ENCODE results near the gene TRABD2A.

DNA sequence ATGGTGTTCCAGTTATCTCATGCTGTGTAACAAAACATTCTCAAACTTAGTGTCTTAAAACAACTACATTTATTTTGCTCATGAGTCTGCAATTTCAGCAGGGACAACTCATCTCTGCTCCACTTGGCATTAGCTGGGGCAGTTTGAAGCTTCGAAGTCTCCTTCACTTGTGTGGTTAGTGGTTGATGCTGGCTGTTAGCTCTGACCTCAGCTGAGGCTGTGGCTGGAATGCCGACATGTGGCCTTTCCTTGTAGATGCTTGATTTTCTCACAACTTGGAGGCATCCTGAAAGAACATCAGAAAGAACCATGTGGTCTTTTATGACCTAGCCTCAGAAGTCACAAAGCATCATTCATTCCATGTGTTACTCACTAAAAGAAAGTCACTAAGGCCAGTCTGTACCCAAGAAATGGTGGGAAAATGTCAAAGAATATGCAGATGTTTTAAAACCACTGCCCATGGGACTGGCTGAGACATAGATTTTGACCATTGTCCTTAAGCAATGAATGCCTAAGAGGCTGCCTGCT lies 20.8 kb upstream of the TRABD2A start:
- TF ChIP-seq, protein P1, sequence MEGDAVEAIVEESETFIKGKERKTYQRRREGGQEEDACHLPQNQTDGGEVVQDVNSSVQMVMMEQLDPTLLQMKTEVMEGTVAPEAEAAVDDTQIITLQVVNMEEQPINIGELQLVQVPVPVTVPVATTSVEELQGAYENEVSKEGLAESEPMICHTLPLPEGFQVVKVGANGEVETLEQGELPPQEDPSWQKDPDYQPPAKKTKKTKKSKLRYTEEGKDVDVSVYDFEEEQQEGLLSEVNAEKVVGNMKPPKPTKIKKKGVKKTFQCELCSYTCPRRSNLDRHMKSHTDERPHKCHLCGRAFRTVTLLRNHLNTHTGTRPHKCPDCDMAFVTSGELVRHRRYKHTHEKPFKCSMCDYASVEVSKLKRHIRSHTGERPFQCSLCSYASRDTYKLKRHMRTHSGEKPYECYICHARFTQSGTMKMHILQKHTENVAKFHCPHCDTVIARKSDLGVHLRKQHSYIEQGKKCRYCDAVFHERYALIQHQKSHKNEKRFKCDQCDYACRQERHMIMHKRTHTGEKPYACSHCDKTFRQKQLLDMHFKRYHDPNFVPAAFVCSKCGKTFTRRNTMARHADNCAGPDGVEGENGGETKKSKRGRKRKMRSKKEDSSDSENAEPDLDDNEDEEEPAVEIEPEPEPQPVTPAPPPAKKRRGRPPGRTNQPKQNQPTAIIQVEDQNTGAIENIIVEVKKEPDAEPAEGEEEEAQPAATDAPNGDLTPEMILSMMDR (IDR thresholded peaks at IDR 0.05), result no peak
- no peak for TF ChIP-seq ZFX (IDR thresholded peaks at IDR 0.05; ENCODE audit: borderline replicate concordance)

All from 22Rv1 (cell line).